H1 (cell line): ENCODE data around the gene ADGRF5.

Source experiments
- CTCF ChIP-seq, 3 experiments: IDR thresholded peaks; 1 replicate in 2 of 3; 2 replicates in 1 of 3; pipeline versions ENCODE4 v1.5.1 to v1.6.1; 2011; ENCODE audit warnings: low read length in 3 of 3, mild to moderate bottlenecking in 3 of 3, inconsistent platforms in 2 of 3, low read depth in 1 of 3, moderate library complexity in 1 of 3; ENCODE audit not compliant: insufficient read depth in 1 of 3; ENCODE audit errors: control extremely low read depth in 1 of 3
- EP300 ChIP-seq, 2 experiments: IDR thresholded peaks; 1 replicate in 1 of 2; 2 replicates in 1 of 2; pipeline ENCODE4 v1.6.1; 2011 to 2012; ENCODE audit warnings: low read depth in 2 of 2, low read length in 2 of 2, mild to moderate bottlenecking in 2 of 2, borderline replicate concordance in 1 of 2, inconsistent platforms in 1 of 2, moderate library complexity in 1 of 2
- EZH2 ChIP-seq: fragments of 200-600 bp; sonication (generic); IDR thresholded peaks from 2 replicates; pipeline ENCODE4 v1.7.1; 2012; ENCODE audit warnings: low read depth, mild to moderate bottlenecking, moderate library complexity, low read length, inconsistent platforms; ENCODE audit not compliant: severe bottlenecking
- PHF8 ChIP-seq: fragments of 200-600 bp; sonication (generic); conservative IDR thresholded peaks from 2 replicates; pipeline ENCODE4 v1.7.1; 2012; ENCODE audit warnings: low read depth, mild to moderate bottlenecking, inconsistent platforms, low read length, moderate library complexity
- POLR2A ChIP-seq, 2 experiments: IDR thresholded peaks; 1 replicate in 1 of 2; 2 replicates in 1 of 2; pipeline ENCODE4 v1.6.1; 2011; ENCODE audit warnings: low read depth in 2 of 2, low read length in 2 of 2, mild to moderate bottlenecking in 2 of 2; ENCODE audit errors: control extremely low read depth in 1 of 2
- TF ChIP-seq, protein P1 (sequence below): IDR thresholded peaks from 2 replicates; pipeline ENCODE4 v1.6.1; 2011; ENCODE audit warnings: low read length, improper control_type of control experiment

DNA sequence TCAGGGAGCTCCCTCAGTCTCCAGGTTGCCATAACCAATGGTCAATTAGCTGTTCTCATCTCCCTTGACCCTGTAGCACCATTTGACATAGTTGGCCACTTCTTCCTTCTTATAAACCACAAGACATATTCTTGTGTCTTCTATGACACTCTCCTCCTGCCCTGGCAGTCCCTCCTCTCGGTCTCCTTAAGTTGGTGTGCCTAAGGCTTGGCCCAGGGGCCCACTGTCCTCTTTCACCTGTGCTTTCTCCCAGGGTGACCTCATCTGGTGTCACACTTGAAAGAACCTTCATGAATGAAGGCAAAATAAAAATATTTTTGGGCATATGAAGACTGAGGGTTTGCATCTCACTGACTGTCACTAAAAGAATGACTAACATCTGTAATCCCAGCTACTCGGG, 9.7 kb upstream of the ADGRF5 start:
- TF ChIP-seq CTCF (IDR thresholded peaks at IDR 0.05; ENCODE audit: control extremely low read depth in 1 of 3, insufficient read depth in 1 of 3, low read depth in 1 of 3, low read length in 3 of 3) (no peak), PHF8 (no peak), EZH2 (no peak), POLR2A (IDR thresholded peaks at IDR 0.05; ENCODE audit: control extremely low read depth in 1 of 2, low read depth in 2 of 2, low read length in 2 of 2) (no peak), EP300 (IDR thresholded peaks at IDR 0.05; ENCODE audit: borderline replicate concordance in 1 of 2, low read depth in 2 of 2, low read length in 2 of 2) (no peak)
- TF ChIP-seq, protein P1, sequence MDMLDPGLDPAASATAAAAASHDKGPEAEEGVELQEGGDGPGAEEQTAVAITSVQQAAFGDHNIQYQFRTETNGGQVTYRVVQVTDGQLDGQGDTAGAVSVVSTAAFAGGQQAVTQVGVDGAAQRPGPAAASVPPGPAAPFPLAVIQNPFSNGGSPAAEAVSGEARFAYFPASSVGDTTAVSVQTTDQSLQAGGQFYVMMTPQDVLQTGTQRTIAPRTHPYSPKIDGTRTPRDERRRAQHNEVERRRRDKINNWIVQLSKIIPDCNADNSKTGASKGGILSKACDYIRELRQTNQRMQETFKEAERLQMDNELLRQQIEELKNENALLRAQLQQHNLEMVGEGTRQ = no peak
